Thyroid gland (tissue), 4 donors: ENCODE data around the gene RNF121. TPM values are rescaled to one million over a fixed set of nuclear protein-coding genes. Genes with fewer than 3 reads are reported as not detected.

ENCODE experiments used
- DNase-seq, 2 donors: peaks; one replicate each; pipeline ENCODE4 v3.0.0-alpha.2; 2019
- H3K27ac ChIP-seq, 3 donors: fragments of 200-600 bp; sonication (generic); 1 replicate in 2 of 3; 2 replicates in 1 of 3; pipeline ENCODE4 v1.5.1; 2016 to 2019; ENCODE audit warnings: mild to moderate bottlenecking in 1 of 3, moderate library complexity in 1 of 3
- H3K27me3 ChIP-seq: fragments of 200-600 bp; sonication (generic); one replicate; pipeline ENCODE4 v1.5.1; 2019
- H3K36me3 ChIP-seq, 2 donors: fragments of 200-600 bp; sonication (generic); one replicate each; pipeline ENCODE4 v1.5.1; 2016 to 2019
- H3K4me1 ChIP-seq, 2 donors: fragments of 200-600 bp; sonication (generic); one replicate each; pipeline ENCODE4 v1.5.1; 2017 to 2019
- H3K4me3 ChIP-seq, 3 donors: fragments of 200-600 bp; sonication (generic); replicated peaks in 1 of 3; 1 replicate in 2 of 3; 2 replicates in 1 of 3; pipeline ENCODE4 v1.5.1; 2016; ENCODE audit warnings: mild to moderate bottlenecking in 1 of 3
- H3K9me3 ChIP-seq: fragments of 200-600 bp; sonication (generic); one replicate; pipeline ENCODE4 v1.5.1; 2017
- POLR2A ChIP-seq, 2 donors: fragments of 450-650 bp; IDR thresholded peaks; one replicate each; pipeline ENCODE4 v1.6.1; 2017; ENCODE audit warnings: antibody characterized with exemption in 2 of 2, mild to moderate bottlenecking in 2 of 2, moderate library complexity in 1 of 2
- WGBS, 2 donors: methylation state at CpG; one replicate each; pipeline ENCODE4 v1.1.5; 2017; 5-methylcytosine and 5-hydroxymethylcytosine counted together
- intact Hi-C: fragments of 100-400 bp; cut with DNase I; formaldehyde crosslinking; loops from one replicate; pipeline ENCODE4 v1.15.1; 2023
- total RNA-seq, 4 donors: library from RNA; depleted of rRNA; stranded (reverse); fragments of >200 nt; gene quantifications; one replicate each; pipeline ENCODE4 v1.2.3, GENCODE V29; 2016
- TF ChIP-seq, protein P1 (sequence below), 6 experiments: fragments of 200-600 bp in 3 of 6; fragments of 450-650 bp in 3 of 6; sonication (generic) in 3 of 6; IDR thresholded peaks; one replicate each; pipeline ENCODE4 v1.5.1; 2016 to 2019; ENCODE audit warnings: antibody characterized with exemption in 6 of 6, mild to moderate bottlenecking in 2 of 6, inconsistent platforms in 1 of 6, moderate library complexity in 1 of 6

RNF121 gene
- total RNA-seq, 4 donors from 2014 or later, result 41.9 to 64.4 (median 54.7) TPM

GRCh38 chr11:72006309-72007088, 77.7 kb downstream of the RNF121 start:
- H3K27me3 ChIP-seq, result no peaks in the 10 kb centered on the region
- intact Hi-C loops, result no loop called here
- H3K4me1 ChIP-seq, result no peaks in the 10 kb centered on the region
- no peak overlapping the region for H3K27ac ChIP-seq
- peaks cover 89 to 91% of the 10 kb centered on the region in 2 donors for H3K36me3 ChIP-seq
- no peak for DNase-seq
- H3K4me3 ChIP-seq, result no peak overlapping the region
- WGBS, 2 donors, result 89 to 95% methylated on average over 8 of the region's 8 CpGs
- TF ChIP-seq POLR2A (IDR thresholded peaks at IDR 0.05), result no peak
- H3K9me3 ChIP-seq, result no peaks in the 10 kb centered on the region

- H3K36me3 ChIP-seq, result peaks cover 95 to 96% of the 10 kb centered on the region in 2 donors
- DNase-seq, result no peak
- H3K9me3 ChIP-seq, result no peaks in the 10 kb centered on the region
- 89 to 97% methylated on average over 8 to 15 of the region's 15 CpGs for WGBS, 2 donors
- no peak overlapping the region for H3K4me3 ChIP-seq
- intact Hi-C loops, result no loop called here
- no peaks in the 10 kb centered on the region for H3K27me3 ChIP-seq
- TF ChIP-seq, protein P1, sequence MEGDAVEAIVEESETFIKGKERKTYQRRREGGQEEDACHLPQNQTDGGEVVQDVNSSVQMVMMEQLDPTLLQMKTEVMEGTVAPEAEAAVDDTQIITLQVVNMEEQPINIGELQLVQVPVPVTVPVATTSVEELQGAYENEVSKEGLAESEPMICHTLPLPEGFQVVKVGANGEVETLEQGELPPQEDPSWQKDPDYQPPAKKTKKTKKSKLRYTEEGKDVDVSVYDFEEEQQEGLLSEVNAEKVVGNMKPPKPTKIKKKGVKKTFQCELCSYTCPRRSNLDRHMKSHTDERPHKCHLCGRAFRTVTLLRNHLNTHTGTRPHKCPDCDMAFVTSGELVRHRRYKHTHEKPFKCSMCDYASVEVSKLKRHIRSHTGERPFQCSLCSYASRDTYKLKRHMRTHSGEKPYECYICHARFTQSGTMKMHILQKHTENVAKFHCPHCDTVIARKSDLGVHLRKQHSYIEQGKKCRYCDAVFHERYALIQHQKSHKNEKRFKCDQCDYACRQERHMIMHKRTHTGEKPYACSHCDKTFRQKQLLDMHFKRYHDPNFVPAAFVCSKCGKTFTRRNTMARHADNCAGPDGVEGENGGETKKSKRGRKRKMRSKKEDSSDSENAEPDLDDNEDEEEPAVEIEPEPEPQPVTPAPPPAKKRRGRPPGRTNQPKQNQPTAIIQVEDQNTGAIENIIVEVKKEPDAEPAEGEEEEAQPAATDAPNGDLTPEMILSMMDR (IDR thresholded peaks at IDR 0.05), result no peak
- no peak for TF ChIP-seq POLR2A (IDR thresholded peaks at IDR 0.05)
- H3K27ac ChIP-seq, result no peak overlapping the region
- H3K4me1 ChIP-seq, result no peaks in the 10 kb centered on the region
Observed at GRCh38 chr11:72007089-72007476, 78.2 kb downstream of the RNF121 start.

- H3K4me3 ChIP-seq, result no peak overlapping the region
- H3K4me1 ChIP-seq, result no peaks in the 10 kb centered on the region
- no peak overlapping the region for H3K27ac ChIP-seq
- 86 to 89% methylated on average over 5 of the region's 5 CpGs for WGBS, 2 donors
- no peaks in the 10 kb centered on the region for H3K27me3 ChIP-seq
- intact Hi-C loops, result no loop called here
- TF ChIP-seq POLR2A (IDR thresholded peaks at IDR 0.05), result no peak
- TF ChIP-seq, protein P1 (IDR thresholded peaks at IDR 0.05), result no peak
- H3K36me3 ChIP-seq, result peaks cover 99 to 100% of the 10 kb centered on the region in 2 donors
- H3K9me3 ChIP-seq, result no peaks in the 10 kb centered on the region
- DNase-seq, result no peak
Observed at GRCh38 chr11:72007587-72007986, 78.7 kb downstream of the RNF121 start.

DNA sequence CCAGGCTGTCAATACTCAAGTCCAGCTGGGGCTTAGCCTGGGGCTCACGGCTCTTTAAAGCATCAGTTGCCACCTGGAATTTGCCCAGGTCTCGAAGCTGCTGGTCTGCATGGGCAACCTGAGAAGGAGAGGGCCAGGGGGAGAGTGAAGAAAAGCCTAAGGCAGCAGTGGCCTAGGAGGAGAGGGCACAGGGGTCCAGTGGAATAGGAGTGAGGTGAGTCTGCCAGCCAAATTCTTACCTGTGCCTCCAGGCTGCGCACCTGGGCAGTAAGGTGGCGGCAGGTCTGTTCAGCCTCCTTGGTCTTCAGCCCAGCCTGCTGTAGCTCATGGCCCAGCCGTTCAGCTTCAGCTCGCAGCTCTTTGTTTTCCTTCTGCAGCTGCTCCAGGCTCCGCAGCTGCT, 79.9 kb downstream of the RNF121 start:
- peaks cover 99 to 100% of the 10 kb centered on the region in 2 donors for H3K36me3 ChIP-seq
- no peak overlapping the region for H3K27ac ChIP-seq

GRCh38 chr11:72009156-72009555, 80.3 kb downstream of the RNF121 start:
- TF ChIP-seq, protein P1 (IDR thresholded peaks at IDR 0.05), result no peak
- no peak for TF ChIP-seq POLR2A (IDR thresholded peaks at IDR 0.05)
- Histone ChIP-seq H3K27me3 (no peaks in the 10 kb centered on the region), H3K27ac (no peak overlapping the region), H3K4me3 (no peak overlapping the region), H3K9me3 (no peaks in the 10 kb centered on the region), H3K4me1 (peaks cover 0 to 3% of the 10 kb centered on the region in 2 donors), H3K36me3 (peaks cover 99 to 100% of the 10 kb centered on the region in 2 donors)
- no peak for DNase-seq
- WGBS, 2 donors, result 94 to 97% methylated on average over 4 to 6 of the region's 6 CpGs
- intact Hi-C loops, result no loop called here

More for the DNA sequence above, 79.9 kb downstream of the RNF121 start:
- no peak for DNase-seq
- WGBS, 2 donors, result 87 to 92% methylated on average over 7 of the region's 7 CpGs
- intact Hi-C loops, result no loop called here
- Histone ChIP-seq H3K27me3 (no peaks in the 10 kb centered on the region), H3K4me3 (no peak overlapping the region), H3K9me3 (no peaks in the 10 kb centered on the region), H3K4me1 (peaks cover 0 to 3% of the 10 kb centered on the region in 2 donors)
- TF ChIP-seq, protein P1 (IDR thresholded peaks at IDR 0.05), result no peak
- no peak for TF ChIP-seq POLR2A (IDR thresholded peaks at IDR 0.05)
